Measurements from ENCODE around the gene NBAS.
A peak's percentile ranks its signal among the peaks of the same experiment; 100 is the strongest.

NBAS gene

GRCh38 chr2:15591373-15591691 lies 30.2 kb upstream of the NBAS start:
- no peak for DNase-seq (ENCODE audit: low spot score)

- DNase-seq (ENCODE audit: low spot score), result peak; percentile 43
Observed at GRCh38 chr2:15588329-15588919, 27.3 kb upstream of the NBAS start.

GRCh38 chr2:15584767-15585469 lies 23.8 kb upstream of the NBAS start:
- no peak for DNase-seq (ENCODE audit: low spot score)

GRCh38 chr2:15584316-15584715 lies 23.2 kb upstream of the NBAS start:
- DNase-seq (ENCODE audit: low spot score), result no peak

GRCh38 chr2:15583826-15584225 lies 22.7 kb upstream of the NBAS start:
- DNase-seq (ENCODE audit: low spot score), result no peak

GRCh38 chr2:15582710-15583357 lies 21.7 kb upstream of the NBAS start:
- DNase-seq (ENCODE audit: low spot score), result no peak

GRCh38 chr2:15580451-15580850 lies 19.3 kb upstream of the NBAS start:
- DNase-seq (ENCODE audit: low spot score), result no peak

- no peak for DNase-seq (ENCODE audit: low spot score)
Observed at GRCh38 chr2:15579641-15580040, 18.5 kb upstream of the NBAS start.

- peak; percentile 75 for DNase-seq (ENCODE audit: low spot score)
Observed at GRCh38 chr2:15577071-15577735, 16.1 kb upstream of the NBAS start.

- no peak for DNase-seq (ENCODE audit: low spot score)
Observed at GRCh38 chr2:15571729-15572128, 10.6 kb upstream of the NBAS start.

- DNase-seq (ENCODE audit: low spot score), result no peak
Observed at GRCh38 chr2:15570104-15570503, 9.0 kb upstream of the NBAS start.

GRCh38 chr2:15568874-15569273 lies 7.7 kb upstream of the NBAS start:
- DNase-seq (ENCODE audit: low spot score), result no peak

- DNase-seq (ENCODE audit: low spot score), result no peak
Observed at GRCh38 chr2:15566912-15567311, 5.8 kb upstream of the NBAS start.

- no peak for DNase-seq (ENCODE audit: low spot score)
Observed at GRCh38 chr2:15565994-15566671, 5.0 kb upstream of the NBAS start.

GRCh38 chr2:15565392-15565791 lies 4.3 kb upstream of the NBAS start:
- no peak for DNase-seq (ENCODE audit: low spot score)

GRCh38 chr2:15563227-15564100 lies 2.3 kb upstream of the NBAS start:
- DNase-seq (ENCODE audit: low spot score), result no peak

- no peak for DNase-seq (ENCODE audit: low spot score)
Observed at GRCh38 chr2:15562354-15563031, 1.4 kb upstream of the NBAS start.

- peak; percentile 35 for DNase-seq (ENCODE audit: low spot score)
Observed at GRCh38 chr2:15561574-15562344, 625 bp upstream of the NBAS start.

- no peak for DNase-seq (ENCODE audit: low spot score)
Observed at GRCh38 chr2:15560140-15560987, 770 bp downstream of the NBAS start.

Measured in LoVo (cell line).